Transverse colon (tissue), 4 donors: Measurements from ENCODE around the gene LYPD6B.

Experiments used
- CTCF ChIP-seq, 5 experiments: fragments of 200-600 bp in 3 of 5; fragments of 450-650 bp in 2 of 5; sonication (generic) in 3 of 5; IDR thresholded peaks; 1 replicate in 2 of 5; 2 replicates in 3 of 5; pipeline ENCODE4 v1.5.1; 2016 to 2017; ENCODE audit warnings: antibody characterized with exemption in 5 of 5, inconsistent platforms in 3 of 5, mild to moderate bottlenecking in 2 of 5, moderate library complexity in 1 of 5
- EP300 ChIP-seq: sonication (generic); formaldehyde crosslinking; IDR thresholded peaks from one replicate; pipeline ENCODE4 v1.6.1; 2017; ENCODE audit warnings: antibody characterized with exemption, low read depth
- POLR2A ChIP-seq: fragments of 450-650 bp; IDR thresholded peaks from one replicate; pipeline ENCODE4 v1.6.1; 2016; ENCODE audit warnings: antibody characterized with exemption, mild to moderate bottlenecking, moderate library complexity
- POLR2AphosphoS5 ChIP-seq, 3 donors: sonication (generic); formaldehyde crosslinking; IDR thresholded peaks; one replicate each; pipeline ENCODE4 v1.6.1; 2016; ENCODE audit warnings: antibody characterized with exemption in 3 of 3

GRCh38 chr2:149218497-149218896 is 180.0 kb downstream of the LYPD6B start:
- TF ChIP-seq CTCF (IDR thresholded peaks at IDR 0.05) (no peak), POLR2AphosphoS5 (IDR thresholded peaks at IDR 0.05) (no peak), POLR2A (no peak), EP300 (no peak)
